Measurements from ENCODE around the gene SOCS6. TPM values are rescaled to one million over a fixed set of nuclear protein-coding genes. Genes with fewer than 3 reads are reported as not detected.

Gene SOCS6
- polyA plus RNA-seq, 1 of the 3 experiments (the other 2 are of a cell fraction): 12.1 TPM

DNA sequence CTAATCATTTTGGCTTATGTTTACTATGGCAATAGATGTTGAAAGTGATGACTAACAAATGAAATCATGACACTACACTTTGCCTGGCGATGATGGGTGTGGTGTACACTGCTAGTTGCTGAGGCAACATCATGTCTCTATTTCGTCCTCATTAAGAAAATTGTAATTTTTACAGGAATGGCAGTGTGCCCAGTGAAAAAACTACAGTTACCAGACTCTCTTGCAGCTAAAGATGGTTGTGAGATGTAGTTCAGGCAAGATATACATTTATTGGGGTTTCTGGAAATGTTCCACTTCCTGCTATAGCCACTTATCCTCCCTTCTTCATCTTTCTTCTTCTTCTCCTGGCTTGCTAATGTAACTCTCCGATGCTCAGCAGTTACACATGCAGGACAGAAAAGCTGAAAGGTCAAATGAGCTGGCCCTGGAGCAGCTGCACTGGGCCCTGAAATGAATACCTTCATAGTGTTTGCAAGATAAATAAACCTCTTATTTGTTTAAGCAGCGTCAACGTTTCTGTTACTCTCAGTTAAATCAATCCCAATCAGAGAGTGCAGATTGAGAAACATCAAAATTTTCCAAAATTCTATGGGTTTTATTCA lies 46.0 kb downstream of the SOCS6 start:
- Histone ChIP-seq H4K20me1 (ENCODE audit: insufficient read depth) (no peaks in the 10 kb centered on the region), H3K9ac (no peak overlapping the region), H3K4me1 (ENCODE audit: control insufficient read depth in 1 of 2, insufficient read depth in 2 of 2, low read depth in 1 of 2, low read length in 1 of 2) (peaks cover 0 to 3% of the 10 kb centered on the region in 2 experiments; a peak in 2 of 4 replicates), H3K9me2 (no peaks in the 10 kb centered on the region), H3K4me3 (ENCODE audit: low read depth in 2 of 2, low read length in 1 of 2) (no peak overlapping the region), H3K36me3 (replicated peaks in 1 of 2; ENCODE audit: control insufficient read depth in 1 of 2, insufficient read depth in 2 of 2, low read length in 1 of 2) (peaks cover 3 to 42% of the 10 kb centered on the region in 2 experiments), H3K27me3 (ENCODE audit: insufficient read depth) (no peaks in the 10 kb centered on the region), H3K79me2 (ENCODE audit: insufficient read depth) (peaks cover 17% of the 10 kb centered on the region; the same call in 1 of the 2 replicates), H3F3A (replicated peaks; ENCODE audit: insufficient read depth) (peaks cover 29% of the 10 kb centered on the region), H3K4me2 (no peak overlapping the region), H3K27ac (ENCODE audit: low read depth in 2 of 2, low read length in 1 of 2) (no peak overlapping the region), H3K9me3 (no peaks in the 10 kb centered on the region), H2AFZ (ENCODE audit: low read depth) (no peak overlapping the region)
- TF ChIP-seq YY1 (IDR thresholded peaks at IDR 0.05; ENCODE audit: low read depth): no peak
- TF ChIP-seq, protein P1, sequence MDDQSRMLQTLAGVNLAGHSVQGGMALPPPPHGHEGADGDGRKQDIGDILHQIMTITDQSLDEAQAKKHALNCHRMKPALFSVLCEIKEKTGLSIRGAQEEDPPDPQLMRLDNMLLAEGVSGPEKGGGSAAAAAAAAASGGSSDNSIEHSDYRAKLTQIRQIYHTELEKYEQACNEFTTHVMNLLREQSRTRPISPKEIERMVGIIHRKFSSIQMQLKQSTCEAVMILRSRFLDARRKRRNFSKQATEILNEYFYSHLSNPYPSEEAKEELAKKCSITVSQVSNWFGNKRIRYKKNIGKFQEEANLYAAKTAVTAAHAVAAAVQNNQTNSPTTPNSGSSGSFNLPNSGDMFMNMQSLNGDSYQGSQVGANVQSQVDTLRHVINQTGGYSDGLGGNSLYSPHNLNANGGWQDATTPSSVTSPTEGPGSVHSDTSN (IDR thresholded peaks at IDR 0.05): no peak
- no peak for TF ChIP-seq TAF1 (IDR thresholded peaks at IDR 0.05; ENCODE audit: borderline replicate concordance, low read depth, low read length)
- no peak for TF ChIP-seq NFIC (IDR thresholded peaks at IDR 0.05; ENCODE audit: borderline replicate concordance)
- TF ChIP-seq, protein P2, sequence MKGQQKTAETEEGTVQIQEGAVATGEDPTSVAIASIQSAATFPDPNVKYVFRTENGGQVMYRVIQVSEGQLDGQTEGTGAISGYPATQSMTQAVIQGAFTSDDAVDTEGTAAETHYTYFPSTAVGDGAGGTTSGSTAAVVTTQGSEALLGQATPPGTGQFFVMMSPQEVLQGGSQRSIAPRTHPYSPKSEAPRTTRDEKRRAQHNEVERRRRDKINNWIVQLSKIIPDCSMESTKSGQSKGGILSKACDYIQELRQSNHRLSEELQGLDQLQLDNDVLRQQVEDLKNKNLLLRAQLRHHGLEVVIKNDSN (IDR thresholded peaks at IDR 0.05; ENCODE audit: borderline replicate concordance, low read depth): no peak
- TF ChIP-seq, protein P3, sequence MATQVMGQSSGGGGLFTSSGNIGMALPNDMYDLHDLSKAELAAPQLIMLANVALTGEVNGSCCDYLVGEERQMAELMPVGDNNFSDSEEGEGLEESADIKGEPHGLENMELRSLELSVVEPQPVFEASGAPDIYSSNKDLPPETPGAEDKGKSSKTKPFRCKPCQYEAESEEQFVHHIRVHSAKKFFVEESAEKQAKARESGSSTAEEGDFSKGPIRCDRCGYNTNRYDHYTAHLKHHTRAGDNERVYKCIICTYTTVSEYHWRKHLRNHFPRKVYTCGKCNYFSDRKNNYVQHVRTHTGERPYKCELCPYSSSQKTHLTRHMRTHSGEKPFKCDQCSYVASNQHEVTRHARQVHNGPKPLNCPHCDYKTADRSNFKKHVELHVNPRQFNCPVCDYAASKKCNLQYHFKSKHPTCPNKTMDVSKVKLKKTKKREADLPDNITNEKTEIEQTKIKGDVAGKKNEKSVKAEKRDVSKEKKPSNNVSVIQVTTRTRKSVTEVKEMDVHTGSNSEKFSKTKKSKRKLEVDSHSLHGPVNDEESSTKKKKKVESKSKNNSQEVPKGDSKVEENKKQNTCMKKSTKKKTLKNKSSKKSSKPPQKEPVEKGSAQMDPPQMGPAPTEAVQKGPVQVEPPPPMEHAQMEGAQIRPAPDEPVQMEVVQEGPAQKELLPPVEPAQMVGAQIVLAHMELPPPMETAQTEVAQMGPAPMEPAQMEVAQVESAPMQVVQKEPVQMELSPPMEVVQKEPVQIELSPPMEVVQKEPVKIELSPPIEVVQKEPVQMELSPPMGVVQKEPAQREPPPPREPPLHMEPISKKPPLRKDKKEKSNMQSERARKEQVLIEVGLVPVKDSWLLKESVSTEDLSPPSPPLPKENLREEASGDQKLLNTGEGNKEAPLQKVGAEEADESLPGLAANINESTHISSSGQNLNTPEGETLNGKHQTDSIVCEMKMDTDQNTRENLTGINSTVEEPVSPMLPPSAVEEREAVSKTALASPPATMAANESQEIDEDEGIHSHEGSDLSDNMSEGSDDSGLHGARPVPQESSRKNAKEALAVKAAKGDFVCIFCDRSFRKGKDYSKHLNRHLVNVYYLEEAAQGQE (IDR thresholded peaks at IDR 0.05; ENCODE audit: low read depth, low read length): no peak
- POLR2A ChIA-PET: no interaction called here
- CTCF ChIA-PET: no interaction called here
- 89% methylated on average over 5 of the region's 5 CpGs for WGBS (ENCODE audit: low lambda C conversion rate)
- no peak for DNase-seq

DNA sequence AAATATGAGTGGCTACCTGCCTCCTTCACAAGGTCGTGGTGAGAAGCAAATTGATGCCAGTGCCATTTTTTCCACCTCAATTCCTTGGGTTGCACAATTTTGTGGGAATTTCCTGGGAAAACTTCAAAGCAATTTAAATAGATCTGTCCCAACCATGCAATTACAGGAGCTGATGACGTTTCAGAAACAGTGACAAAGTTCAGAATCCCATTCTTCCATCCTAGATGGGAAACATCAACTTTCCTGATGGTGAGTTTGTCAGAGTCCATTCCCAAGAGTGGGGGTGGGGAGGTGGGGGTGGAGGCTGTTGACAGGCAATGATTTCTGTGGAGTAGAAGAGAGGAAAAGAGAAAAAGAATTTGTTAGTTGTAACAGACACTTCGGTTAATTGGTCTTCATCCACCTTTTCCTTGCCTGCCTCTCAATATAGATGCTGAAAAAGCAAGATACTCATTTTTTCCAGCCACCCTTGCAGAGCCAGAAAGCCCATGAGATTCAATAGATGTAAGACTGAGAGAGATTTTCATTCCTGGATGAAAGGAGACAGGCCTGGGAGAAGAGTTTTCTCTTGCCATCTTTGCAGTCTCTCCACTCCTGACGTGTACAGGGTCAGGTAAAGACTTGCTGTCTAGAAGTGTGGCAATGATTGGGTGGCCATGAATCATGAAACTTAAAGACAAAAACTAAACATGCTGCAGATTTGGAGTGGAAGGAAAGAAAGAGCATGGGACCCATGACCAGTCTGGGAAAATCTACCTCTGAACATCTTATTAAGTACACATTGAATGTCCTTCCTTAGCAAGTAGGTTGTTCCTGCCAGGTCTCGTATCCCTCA lies 47.3 kb downstream of the SOCS6 start:
- H4K20me1 ChIP-seq (ENCODE audit: insufficient read depth): no peaks in the 10 kb centered on the region
- peaks cover 23% of the 10 kb centered on the region for H3F3A ChIP-seq (replicated peaks; ENCODE audit: insufficient read depth)
- DNase-seq: no peak
- ChIA-PET CTCF (no interaction called here), POLR2A (no interaction called here)
- no peak overlapping the region for H3K9ac ChIP-seq
- no peaks in the 10 kb centered on the region for H3K27me3 ChIP-seq (ENCODE audit: insufficient read depth)
- no peak overlapping the region for H2AFZ ChIP-seq (ENCODE audit: low read depth)
- TF ChIP-seq, protein P4, sequence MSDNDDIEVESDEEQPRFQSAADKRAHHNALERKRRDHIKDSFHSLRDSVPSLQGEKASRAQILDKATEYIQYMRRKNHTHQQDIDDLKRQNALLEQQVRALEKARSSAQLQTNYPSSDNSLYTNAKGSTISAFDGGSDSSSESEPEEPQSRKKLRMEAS (IDR thresholded peaks at IDR 0.05; ENCODE audit: low read depth): no peak
- no peak for TF ChIP-seq GATA2 (CRISPR knock-in tag; IDR thresholded peaks at IDR 0.05)
- no peak for TF ChIP-seq JUND (IDR thresholded peaks at IDR 0.05)
- TF ChIP-seq, protein P5, sequence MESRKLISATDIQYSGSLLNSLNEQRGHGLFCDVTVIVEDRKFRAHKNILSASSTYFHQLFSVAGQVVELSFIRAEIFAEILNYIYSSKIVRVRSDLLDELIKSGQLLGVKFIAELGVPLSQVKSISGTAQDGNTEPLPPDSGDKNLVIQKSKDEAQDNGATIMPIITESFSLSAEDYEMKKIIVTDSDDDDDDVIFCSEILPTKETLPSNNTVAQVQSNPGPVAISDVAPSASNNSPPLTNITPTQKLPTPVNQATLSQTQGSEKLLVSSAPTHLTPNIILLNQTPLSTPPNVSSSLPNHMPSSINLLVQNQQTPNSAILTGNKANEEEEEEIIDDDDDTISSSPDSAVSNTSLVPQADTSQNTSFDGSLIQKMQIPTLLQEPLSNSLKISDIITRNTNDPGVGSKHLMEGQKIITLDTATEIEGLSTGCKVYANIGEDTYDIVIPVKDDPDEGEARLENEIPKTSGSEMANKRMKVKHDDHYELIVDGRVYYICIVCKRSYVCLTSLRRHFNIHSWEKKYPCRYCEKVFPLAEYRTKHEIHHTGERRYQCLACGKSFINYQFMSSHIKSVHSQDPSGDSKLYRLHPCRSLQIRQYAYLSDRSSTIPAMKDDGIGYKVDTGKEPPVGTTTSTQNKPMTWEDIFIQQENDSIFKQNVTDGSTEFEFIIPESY (IDR thresholded peaks at IDR 0.05; ENCODE audit: borderline replicate concordance, low read depth): no peak
- no peak for TF ChIP-seq YY1 (IDR thresholded peaks at IDR 0.05; ENCODE audit: low read depth)
- TF ChIP-seq, protein P6, sequence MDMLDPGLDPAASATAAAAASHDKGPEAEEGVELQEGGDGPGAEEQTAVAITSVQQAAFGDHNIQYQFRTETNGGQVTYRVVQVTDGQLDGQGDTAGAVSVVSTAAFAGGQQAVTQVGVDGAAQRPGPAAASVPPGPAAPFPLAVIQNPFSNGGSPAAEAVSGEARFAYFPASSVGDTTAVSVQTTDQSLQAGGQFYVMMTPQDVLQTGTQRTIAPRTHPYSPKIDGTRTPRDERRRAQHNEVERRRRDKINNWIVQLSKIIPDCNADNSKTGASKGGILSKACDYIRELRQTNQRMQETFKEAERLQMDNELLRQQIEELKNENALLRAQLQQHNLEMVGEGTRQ (IDR thresholded peaks at IDR 0.05; ENCODE audit: borderline replicate concordance, low read depth, low read length): no peak
- H3K36me3 ChIP-seq (replicated peaks in 1 of 2; ENCODE audit: control insufficient read depth in 1 of 2, insufficient read depth in 2 of 2, low read length in 1 of 2): peaks cover 3 to 46% of the 10 kb centered on the region in 2 experiments
- H3K4me3 ChIP-seq (ENCODE audit: low read depth in 2 of 2, low read length in 1 of 2): no peak overlapping the region
- peak overlapping the region in 1 of 2 experiments; percentile 62; a peak in 3 of 4 replicates for H3K27ac ChIP-seq (ENCODE audit: low read depth in 2 of 2, low read length in 1 of 2)
- H3K9me2 ChIP-seq: no peaks in the 10 kb centered on the region
- peaks cover 0 to 3% of the 10 kb centered on the region in 2 experiments; a peak in 2 of 4 replicates for H3K4me1 ChIP-seq (ENCODE audit: control insufficient read depth in 1 of 2, insufficient read depth in 2 of 2, low read depth in 1 of 2, low read length in 1 of 2)
- 77% methylated on average over 5 of the region's 5 CpGs for WGBS (ENCODE audit: low lambda C conversion rate)
- H3K4me2 ChIP-seq: no peak overlapping the region
- no peaks in the 10 kb centered on the region for H3K9me3 ChIP-seq
- H3K79me2 ChIP-seq (ENCODE audit: insufficient read depth): peaks cover 6% of the 10 kb centered on the region; the same call in 1 of the 2 replicates
